ENCODE measurements around the gene ZBTB20. TPM values are rescaled to one million over a fixed set of nuclear protein-coding genes. Genes with fewer than 3 reads are reported as not detected.
"Not testable (repeated sequence)": the region's sequence is repeated elsewhere in the genome, so short reads cannot be mapped to it uniquely, and the experiment has no call there.

ZBTB20 gene
- total RNA-seq, 1 experiment from 2014 or later = 0.10 TPM

DNA sequence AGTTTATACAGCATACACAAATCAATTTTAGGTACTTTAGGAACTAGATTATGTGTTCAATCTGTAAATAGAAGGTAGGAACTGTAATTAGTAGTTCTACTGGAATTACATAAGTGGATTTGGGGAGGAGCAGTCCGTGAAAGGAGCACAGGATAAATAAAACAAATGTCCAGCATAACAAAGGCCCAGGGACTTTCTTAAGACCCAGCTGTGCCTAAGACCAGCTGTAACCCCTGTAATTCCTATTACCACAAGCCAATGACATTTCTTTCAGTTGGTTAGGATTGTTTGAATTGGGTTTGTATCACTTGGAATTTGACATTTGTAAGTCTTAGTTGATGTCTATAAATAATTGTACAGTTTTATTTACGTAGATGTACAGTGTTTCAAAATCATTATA is 4.8 kb upstream of the ZBTB20 start:
- in situ Hi-C loops (cut with HindIII; ENCODE audit: low sequenced_read_pairs) = no loop called here

DNA sequence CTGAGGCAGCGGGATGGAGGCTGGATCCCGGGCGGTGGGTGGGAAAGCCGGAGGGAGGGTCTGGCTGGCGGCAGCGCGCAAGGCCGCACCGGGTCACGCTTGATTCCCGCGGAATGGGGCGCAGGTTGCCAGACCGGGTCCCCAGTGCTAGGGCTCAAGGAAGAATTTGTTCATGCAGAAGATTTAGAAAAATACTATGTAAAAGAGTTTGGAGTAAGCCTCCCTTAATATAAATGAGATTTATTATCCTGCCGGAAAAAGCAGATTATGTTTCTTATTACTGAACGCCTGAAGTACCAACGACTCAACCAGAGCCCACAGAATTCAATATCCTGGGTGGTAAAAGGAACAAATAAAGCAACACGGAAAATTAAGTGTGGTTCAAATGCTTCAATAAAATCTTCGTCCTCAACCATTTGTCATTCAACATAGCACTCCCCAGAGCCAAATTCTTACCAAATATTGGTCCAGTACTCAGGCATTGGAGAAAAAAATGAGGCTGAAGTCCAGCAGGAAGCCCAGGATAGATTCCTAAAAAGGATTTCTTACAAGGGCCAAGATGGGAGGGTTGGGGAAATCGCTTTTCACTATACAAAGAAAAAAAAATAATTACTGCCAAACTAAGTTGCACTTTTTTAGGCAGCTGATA is 1.2 kb upstream of the ZBTB20 start:
- DNase-seq (ENCODE audit: low spot score) = peak; percentile 56
- in situ Hi-C loops (cut with HindIII; ENCODE audit: low sequenced_read_pairs) = no loop called here

More for the DNA sequence above, 4.8 kb upstream of the ZBTB20 start:
- DNase-seq (ENCODE audit: low spot score) = no peak

DNA sequence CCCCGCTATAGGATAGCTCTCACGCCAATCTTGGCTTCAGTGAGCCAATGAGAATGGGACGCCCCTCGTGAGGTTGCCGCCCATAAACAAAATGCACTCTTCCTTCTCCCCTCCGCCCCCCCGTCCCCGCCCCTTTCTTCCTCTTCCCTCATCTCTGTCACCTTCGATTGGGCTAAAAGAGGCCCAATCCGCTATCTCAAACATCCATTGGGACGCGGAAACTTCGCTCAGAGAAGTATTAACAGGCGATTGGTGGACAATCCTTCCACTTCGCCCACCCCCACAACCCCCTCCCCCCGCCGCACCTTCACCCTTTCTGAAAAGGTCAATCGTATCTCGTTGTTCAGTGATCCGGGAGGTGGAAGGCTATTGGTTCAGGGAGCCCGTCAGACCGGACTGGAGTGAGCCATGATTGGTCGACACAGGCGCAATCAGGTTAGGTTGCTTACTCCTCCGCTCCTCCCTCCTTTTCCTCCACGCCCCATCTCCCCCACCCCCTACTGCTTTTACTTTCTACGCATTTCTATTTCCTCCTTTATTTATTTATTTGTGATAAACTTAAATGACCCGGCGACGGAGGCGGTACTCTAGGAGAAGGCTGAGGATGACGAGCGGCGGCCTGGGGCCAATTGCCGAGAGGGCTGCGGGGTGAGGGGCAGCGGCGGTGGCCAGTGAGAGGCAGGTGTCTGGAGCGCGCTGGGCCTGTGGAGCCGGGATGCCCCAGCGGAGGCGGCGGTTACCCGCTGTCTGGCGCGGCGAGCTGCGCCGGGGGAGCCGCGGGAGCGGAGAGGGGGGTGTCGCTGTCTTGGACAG is 447 bp upstream of the ZBTB20 start:
- DNase-seq (ENCODE audit: low spot score) = peak; percentile 100
- in situ Hi-C loops (cut with HindIII; ENCODE audit: low sequenced_read_pairs) = no loop called here

DNA sequence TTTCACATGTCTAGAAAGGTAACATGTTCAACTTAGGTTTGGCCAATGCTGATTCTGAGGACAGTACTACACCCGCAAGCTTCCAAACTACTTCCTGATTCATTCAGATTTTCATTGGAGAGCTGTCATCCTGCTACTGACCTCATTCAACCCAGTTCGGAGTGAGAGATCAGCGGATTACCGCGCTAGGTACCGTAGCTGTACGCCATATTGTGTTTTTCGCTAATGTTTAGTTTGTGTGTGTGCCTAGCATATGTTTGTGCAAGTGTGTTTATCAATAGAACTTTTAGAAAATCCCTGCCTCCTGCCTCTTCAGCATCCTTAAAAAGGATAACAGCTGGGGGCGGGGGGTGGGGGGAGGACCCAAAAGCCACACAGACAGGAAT is 1.1 kb downstream of the ZBTB20 start:
- in situ Hi-C loops (cut with HindIII; ENCODE audit: low sequenced_read_pairs) = no loop called here
- DNase-seq (ENCODE audit: low spot score) = peak; percentile 73

DNA sequence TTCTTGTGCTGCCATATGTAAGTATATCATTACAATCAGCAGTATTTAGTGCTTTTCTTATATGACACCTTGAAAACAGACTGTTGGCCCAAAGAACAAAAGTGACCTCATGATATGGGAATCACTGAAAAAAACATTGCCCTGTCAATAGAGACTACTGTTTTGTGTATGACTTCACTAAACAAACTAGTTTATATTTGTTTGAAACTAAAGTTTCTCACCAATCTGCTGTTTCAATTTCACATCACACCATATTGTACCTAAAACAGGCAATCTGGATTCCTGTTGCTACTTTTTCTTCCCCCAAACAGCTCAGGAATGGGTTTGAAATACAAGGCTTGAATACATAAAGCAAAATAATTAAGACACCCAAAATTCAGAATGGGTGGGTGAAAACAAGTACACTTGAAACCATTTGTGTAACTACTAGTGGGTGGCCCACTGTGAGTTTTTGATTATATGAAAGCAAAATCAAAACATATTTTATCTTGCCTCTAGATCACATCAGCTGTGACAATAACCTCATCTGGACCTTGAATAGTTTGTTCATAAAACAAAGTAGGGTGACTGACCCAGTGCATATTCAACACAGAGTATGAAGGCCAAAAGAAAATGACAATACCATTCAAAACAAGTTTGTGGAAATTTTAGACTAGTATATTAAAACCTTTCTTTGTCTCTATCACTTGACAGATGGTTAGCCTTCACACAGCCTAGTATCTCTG is 5.9 kb downstream of the ZBTB20 start:
- DNase-seq (ENCODE audit: low spot score) = peak; percentile 49

DNA sequence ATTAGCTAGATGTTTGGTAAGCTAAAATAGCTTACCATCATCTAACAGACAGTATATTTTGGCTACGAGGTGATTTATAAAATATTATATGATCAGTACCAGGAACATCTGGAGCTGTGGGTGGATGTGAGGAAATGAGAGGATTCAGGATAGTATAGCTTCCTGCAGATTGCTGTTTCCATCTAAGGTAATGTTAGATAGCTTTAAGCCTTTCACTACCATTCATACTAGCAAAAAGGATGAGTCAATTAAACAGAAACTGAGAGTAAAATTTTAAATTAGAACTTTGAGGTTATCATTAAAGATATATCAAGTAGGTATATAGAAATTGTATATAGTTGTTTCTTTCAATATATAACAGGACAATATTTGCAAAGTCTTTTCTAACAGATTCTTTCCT is 8.0 kb downstream of the ZBTB20 start:
- DNase-seq (ENCODE audit: low spot score) = no peak
- in situ Hi-C loops (cut with HindIII; ENCODE audit: low sequenced_read_pairs) = no loop called here

More for the DNA sequence above, 5.9 kb downstream of the ZBTB20 start:
- in situ Hi-C loops (cut with HindIII; ENCODE audit: low sequenced_read_pairs) = no loop called here

DNA sequence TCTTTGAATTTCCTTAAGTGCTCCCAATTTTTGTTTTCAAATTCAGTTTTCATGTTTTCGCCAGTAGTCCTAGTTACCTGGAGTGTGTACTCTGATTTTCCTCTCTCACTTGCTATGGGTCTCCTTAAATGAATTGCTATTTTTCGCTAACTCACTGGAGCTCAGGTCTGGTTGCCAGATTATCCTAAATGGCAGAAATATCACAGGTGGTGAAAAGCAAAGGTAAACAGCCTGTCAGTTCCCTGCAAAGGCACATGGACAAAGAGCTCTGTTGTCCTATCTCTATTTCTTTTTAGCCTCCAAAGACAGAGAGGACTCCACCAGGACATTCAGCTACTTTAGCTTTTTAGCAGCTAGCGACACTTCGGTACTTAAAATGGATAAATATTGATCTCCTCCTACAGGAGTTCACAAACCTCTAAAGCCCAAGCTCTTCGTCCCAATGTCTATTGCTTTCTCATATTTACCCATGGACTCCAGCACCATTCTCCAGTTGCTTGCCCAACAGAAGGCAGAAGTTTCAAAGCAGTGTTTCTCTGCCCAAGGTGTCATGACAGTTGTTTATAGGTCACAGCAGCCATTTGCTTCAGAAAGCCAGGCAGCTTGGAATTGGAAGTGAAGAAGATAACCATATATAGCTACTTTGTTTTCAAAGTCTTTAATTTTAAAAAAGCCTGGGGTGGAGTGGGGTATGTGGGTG is 12.3 kb downstream of the ZBTB20 start:
- no peak for DNase-seq (ENCODE audit: low spot score)
- in situ Hi-C loops (cut with HindIII; ENCODE audit: low sequenced_read_pairs) = no loop called here

DNA sequence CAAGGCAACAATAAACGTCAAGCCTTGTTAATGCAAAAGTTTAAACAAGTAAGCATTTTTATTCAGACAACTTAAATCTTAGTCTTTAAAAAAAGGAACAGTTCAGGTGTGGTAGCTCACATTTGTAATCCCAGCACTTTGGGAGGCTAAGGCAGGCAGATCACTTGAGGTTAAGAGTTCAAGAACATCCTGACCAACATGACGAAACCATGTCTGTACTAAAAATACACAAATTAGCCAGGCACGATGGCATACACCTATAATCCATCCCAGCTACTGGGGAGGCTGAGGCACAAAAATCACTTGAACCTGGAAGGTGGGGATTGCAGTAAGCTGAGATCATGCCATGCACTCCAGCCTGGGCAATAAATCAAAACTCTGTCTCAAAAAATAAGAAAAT is 19.9 kb downstream of the ZBTB20 start:
- DNase-seq (ENCODE audit: low spot score) = no peak
- in situ Hi-C loops (cut with HindIII; ENCODE audit: low sequenced_read_pairs) = no loop called here

DNA sequence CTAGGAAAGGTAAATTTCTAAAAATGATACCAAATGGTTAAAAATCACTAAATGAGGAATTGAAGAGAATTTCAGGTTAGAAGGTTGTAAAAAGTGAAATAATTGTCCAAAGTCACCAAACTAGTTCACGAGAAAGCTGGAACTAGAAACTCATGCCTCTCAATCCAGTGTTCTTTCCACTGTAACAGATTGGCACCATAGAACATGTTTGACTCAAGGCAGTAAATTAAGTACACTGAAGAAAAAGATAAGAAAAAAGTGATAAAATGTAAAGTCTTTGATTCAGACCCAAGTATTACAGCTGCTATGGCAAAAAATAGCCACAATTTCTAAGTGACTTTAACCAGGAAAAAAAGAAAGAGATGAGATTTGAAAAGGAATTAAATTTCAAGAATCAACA is 26.5 kb downstream of the ZBTB20 start:
- no peak for DNase-seq (ENCODE audit: low spot score)

DNA sequence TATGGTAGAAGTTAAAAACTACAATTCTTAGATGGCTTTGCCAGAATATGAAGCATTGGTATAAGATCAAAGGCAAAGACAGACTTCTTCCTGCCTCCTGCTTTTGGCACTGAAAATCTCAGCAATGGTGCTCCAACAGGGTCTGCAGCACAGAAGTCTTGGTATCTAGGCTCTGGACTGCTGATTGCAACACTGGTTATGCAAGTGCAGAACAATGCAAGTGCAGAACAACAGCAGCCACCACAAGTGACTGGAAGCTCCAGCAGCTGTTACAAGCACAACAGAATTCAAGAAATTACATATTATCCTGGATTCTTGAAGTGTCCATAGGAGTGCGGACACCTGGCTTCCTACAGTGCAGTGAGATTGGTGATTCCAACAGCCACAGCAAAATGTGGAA is 33.7 kb downstream of the ZBTB20 start:
- in situ Hi-C loops (cut with HindIII; ENCODE audit: low sequenced_read_pairs) = no loop called here
- no peak for DNase-seq (ENCODE audit: low spot score)

More for the DNA sequence above, 26.5 kb downstream of the ZBTB20 start:
- in situ Hi-C loops (cut with HindIII; ENCODE audit: low sequenced_read_pairs) = no loop called here

DNA sequence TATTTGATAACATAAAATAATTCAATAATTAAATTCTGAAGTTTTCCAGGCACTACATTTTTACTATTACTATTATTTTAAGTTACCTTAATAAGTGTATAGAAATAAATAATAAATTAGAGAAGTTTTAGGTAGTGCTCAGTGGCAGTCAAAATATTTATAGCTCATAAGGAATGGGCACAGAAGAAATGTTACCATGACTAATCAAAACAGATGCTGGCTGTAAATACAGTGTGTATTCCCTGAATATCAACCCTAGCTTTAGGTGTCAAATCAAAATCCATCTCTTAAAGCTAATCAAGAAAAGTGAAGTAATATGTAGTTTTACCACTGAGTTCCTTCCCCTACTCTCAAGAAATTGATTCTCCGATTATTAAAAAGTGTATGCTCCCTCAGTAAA is 35.5 kb downstream of the ZBTB20 start:
- in situ Hi-C loops (cut with HindIII; ENCODE audit: low sequenced_read_pairs) = no loop called here
- no peak for DNase-seq (ENCODE audit: low spot score)

DNA sequence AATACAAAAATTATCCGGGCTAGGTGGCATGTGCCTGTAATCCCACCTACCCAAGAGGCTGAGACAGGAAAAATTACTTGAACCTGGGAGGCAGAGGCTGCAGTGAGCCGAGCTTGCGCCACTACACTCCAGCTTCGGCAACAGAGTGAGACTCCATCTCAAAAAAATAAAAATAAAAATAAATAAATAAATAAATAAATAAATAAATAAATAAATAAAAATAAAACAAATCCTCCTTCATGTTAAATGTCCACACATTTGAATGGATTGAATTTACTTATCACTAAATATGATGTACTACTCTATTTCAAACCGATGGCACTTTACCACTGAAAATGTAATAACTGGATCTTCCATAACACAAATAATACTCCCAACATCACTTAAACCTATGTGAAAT is 36.3 kb downstream of the ZBTB20 start:
- DNase-seq (ENCODE audit: low spot score) = no peak
- in situ Hi-C loops (cut with HindIII; ENCODE audit: low sequenced_read_pairs) = no loop called here

DNA sequence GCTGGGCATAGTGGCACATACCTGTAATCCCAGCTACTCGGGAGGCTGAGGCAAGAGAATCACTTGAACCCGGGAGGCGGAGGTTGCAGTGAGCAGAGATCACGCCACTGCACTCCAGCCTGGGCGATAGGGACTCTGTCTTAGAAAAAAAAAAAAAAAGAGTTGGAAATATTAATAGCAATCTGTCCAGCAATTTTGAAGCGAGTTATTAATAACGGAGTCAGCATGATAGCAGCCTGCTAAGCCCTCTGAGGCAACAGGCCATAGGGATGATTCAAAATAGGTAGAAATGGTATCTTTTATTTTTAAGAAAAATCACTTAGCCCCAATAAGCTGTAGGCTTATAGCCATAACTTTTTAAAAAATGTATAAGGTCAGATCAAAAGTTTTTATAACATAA is 37.0 kb downstream of the ZBTB20 start:
- in situ Hi-C loops (cut with HindIII; ENCODE audit: low sequenced_read_pairs); DNase-seq (ENCODE audit: low spot score): not testable (repeated sequence)

DNA sequence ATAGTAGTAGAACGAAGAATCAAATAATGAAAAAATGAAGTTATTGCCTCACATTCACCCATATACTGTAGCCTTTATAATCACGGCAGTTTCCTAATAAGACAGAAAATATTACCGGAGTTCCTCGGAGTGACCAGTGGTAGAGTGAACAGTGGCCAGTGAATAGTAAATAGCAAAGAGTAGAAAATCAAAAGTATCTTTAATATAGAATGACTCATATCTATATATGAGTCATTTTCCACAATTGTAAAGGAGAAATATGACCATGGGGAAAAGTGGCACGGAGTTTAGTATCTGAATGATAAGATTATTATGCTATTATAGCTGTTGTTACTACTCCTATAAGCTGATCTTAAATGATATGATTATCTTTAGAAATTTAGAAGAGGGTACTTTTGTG is 38.5 kb downstream of the ZBTB20 start:
- DNase-seq (ENCODE audit: low spot score) = no peak
- in situ Hi-C loops (cut with HindIII; ENCODE audit: low sequenced_read_pairs) = no loop called here

DNA sequence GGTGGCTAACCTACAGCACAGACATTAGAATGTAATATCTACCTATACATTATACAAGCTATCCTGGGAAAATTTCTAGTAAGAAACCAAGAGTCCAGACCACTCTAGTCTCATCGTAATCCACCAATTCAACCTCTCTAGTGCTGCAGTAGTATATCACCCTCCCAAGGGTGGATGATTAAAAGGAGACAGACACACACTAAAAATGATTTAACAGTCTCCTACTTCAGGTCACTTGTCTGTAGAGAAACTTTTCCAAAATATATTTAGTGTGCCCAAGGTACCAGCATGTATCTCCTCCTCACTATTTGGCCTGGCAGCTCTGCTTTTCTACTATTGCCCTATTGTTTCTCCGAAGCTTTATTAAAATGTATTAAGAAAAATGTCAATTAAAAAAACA is 45.0 kb downstream of the ZBTB20 start:
- DNase-seq (ENCODE audit: low spot score) = peak; percentile 46
- in situ Hi-C loops (cut with HindIII; ENCODE audit: low sequenced_read_pairs) = no loop called here

DNA sequence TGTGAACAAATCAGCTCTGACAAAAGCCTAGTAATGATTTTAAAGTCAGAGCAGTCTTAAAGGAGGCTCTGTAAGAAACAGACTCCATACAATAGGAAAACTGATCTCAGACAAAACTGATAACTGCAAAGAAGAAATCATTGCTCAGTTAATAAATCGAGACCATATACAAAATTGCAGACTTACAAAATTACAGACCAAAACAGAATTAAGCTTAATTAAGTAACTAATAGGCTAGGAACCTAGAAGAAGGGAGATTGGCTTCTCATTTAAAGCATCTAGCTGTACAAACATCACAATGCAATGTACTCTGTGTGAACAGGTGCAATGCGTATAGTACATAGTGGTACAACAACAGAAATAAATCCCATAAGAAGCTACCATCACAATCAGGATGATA is 46.3 kb downstream of the ZBTB20 start:
- peak; percentile 60 for DNase-seq (ENCODE audit: low spot score)
- in situ Hi-C loops (cut with HindIII; ENCODE audit: low sequenced_read_pairs) = no loop called here

DNA sequence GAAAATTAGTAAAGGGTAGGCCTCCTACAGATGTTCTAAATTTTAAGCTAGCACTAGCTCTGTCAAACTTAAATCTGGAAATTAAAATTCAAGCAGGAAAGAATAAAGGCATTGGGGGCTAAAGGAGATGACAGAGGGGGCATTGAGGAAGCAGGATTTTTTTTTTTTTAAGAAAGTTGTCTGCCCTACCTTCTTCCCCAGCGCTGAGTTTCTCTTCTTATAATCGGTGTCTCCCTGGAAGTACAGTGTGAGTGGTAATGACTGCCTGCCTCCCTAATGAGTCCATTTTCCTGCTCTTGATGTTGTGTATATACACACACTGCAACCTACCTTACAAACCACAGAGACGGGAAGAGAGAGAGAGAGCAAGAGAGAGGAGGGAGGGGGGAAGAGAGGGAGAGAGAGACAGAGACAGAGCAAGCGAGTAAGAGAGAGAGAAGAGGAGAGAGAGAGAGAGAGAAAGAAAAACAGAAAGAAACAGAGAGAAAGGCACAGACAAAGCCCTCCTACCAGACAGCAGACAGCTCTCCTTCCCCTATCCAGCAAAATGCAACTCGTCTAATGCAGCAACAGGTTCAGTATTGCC is 47.0 kb downstream of the ZBTB20 start:
- DNase-seq (ENCODE audit: low spot score) = peak; percentile 95
- in situ Hi-C loops (cut with HindIII; ENCODE audit: low sequenced_read_pairs) = no loop called here

DNA sequence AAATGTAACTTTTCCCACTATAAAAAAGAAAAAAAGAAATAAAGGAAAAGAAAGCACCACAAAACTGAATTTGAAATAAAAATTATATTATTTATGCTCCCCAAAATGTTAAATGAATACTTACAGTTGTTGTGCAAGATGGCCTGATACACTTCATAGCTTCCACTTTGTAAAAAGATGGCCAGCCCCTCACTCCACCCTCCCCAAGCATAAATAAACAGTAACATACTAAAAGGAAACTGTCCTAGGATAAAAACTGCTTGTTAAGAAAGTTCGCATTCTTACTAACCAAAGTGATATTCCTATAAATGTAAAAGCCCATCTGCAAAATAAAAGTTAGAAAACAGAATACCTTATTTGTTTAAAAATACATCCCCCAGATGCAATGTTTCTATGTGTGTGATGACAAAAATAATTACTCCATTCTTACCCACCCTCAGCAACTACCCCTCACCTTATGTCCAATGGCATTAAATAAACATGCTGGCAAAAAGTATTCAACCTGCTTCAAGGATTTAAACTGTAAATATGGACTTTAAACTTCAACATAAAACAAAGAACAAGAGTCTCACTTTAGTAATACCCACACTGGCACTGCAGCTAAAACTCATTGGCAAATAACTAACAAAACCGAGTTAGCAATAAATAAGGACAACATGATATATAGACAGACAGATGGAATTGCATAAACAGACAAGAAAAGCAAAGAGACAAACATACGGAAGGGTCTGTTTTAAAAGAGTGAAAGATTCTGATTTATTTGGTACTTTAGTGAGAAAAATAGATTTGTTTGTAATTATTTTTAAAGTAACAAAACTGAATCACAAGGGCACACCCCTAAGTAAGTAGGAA is 47.7 kb downstream of the ZBTB20 start:
- DNase-seq (ENCODE audit: low spot score) = peak; percentile 61
- in situ Hi-C loops (cut with HindIII; ENCODE audit: low sequenced_read_pairs) = no loop called here

Data from G401 (cell line).